H1 (cell line): ENCODE data around the gene MCF2L2.

Experiments used
- ATF2 ChIP-seq: IDR thresholded peaks from 2 replicates; pipeline ENCODE4 v1.6.1; 2012; ENCODE audit warnings: low read length, inconsistent platforms
- BCL11A ChIP-seq, 2 experiments: IDR thresholded peaks; one replicate each; pipeline ENCODE4 v1.6.1; 2011; ENCODE audit warnings: low read depth in 2 of 2, low read length in 2 of 2, mild to moderate bottlenecking in 2 of 2
- BRCA1 ChIP-seq: IDR thresholded peaks from 2 replicates; pipeline ENCODE4 v1.6.1; 2012; ENCODE audit warnings: low read depth, low read length, improper control_type of control experiment
- CHD2 ChIP-seq: IDR thresholded peaks from 2 replicates; pipeline ENCODE4 v1.6.1; 2012; ENCODE audit warnings: low read length, improper control_type of control experiment
- CTCF ChIP-seq, 3 experiments: IDR thresholded peaks; 1 replicate in 2 of 3; 2 replicates in 1 of 3; pipeline versions ENCODE4 v1.5.1 to v1.6.1; 2011; ENCODE audit warnings: low read length in 3 of 3, mild to moderate bottlenecking in 3 of 3, inconsistent platforms in 2 of 3, low read depth in 1 of 3, moderate library complexity in 1 of 3; ENCODE audit not compliant: insufficient read depth in 1 of 3; ENCODE audit errors: control extremely low read depth in 1 of 3
- EP300 ChIP-seq, 2 experiments: IDR thresholded peaks; 1 replicate in 1 of 2; 2 replicates in 1 of 2; pipeline ENCODE4 v1.6.1; 2011 to 2012; ENCODE audit warnings: low read depth in 2 of 2, low read length in 2 of 2, mild to moderate bottlenecking in 2 of 2, borderline replicate concordance in 1 of 2, inconsistent platforms in 1 of 2, moderate library complexity in 1 of 2
- EZH2 ChIP-seq: fragments of 200-600 bp; sonication (generic); IDR thresholded peaks from 2 replicates; pipeline ENCODE4 v1.7.1; 2012; ENCODE audit warnings: low read depth, mild to moderate bottlenecking, moderate library complexity, low read length, inconsistent platforms; ENCODE audit not compliant: severe bottlenecking
- HDAC2 ChIP-seq, 2 experiments: fragments of 300-600 bp in 1 of 2; sonication (generic) in 1 of 2; IDR thresholded peaks; 2 replicates each; pipeline ENCODE4 v1.6.1; 2011 to 2012; ENCODE audit warnings: low read depth in 2 of 2, low read length in 2 of 2, mild to moderate bottlenecking in 2 of 2, moderate library complexity in 2 of 2, borderline replicate concordance in 1 of 2, inconsistent platforms in 1 of 2
- POLR2A ChIP-seq, 2 experiments: IDR thresholded peaks; 1 replicate in 1 of 2; 2 replicates in 1 of 2; pipeline ENCODE4 v1.6.1; 2011; ENCODE audit warnings: low read depth in 2 of 2, low read length in 2 of 2, mild to moderate bottlenecking in 2 of 2; ENCODE audit errors: control extremely low read depth in 1 of 2
- POLR2AphosphoS5 ChIP-seq: IDR thresholded peaks from 2 replicates; pipeline ENCODE4 v1.6.1; 2011; ENCODE audit warnings: low read depth, low read length
- SUZ12 ChIP-seq: fragments of 200-600 bp; sonication (generic); IDR thresholded peaks from 2 replicates; pipeline ENCODE4 v1.6.1; 2012; ENCODE audit warnings: mild to moderate bottlenecking, inconsistent platforms, low read length, moderate library complexity, mixed read lengths
- TAF1 ChIP-seq: IDR thresholded peaks from 2 replicates; pipeline ENCODE4 v1.6.1; 2011; ENCODE audit warnings: mild to moderate bottlenecking, low read depth, low read length
- ZNF274 ChIP-seq: IDR thresholded peaks from 2 replicates; pipeline ENCODE4 v1.7.0; 2012; ENCODE audit warnings: low read length, borderline replicate concordance; ENCODE audit errors: extremely low read depth

- TF ChIP-seq CTCF (IDR thresholded peaks at IDR 0.05; ENCODE audit: control extremely low read depth in 1 of 3, insufficient read depth in 1 of 3, low read depth in 1 of 3, low read length in 3 of 3) (no peak), CHD2 (no peak), EP300 (IDR thresholded peaks at IDR 0.05; ENCODE audit: borderline replicate concordance in 1 of 2, low read depth in 2 of 2, low read length in 2 of 2) (no peak), POLR2A (IDR thresholded peaks at IDR 0.05; ENCODE audit: control extremely low read depth in 1 of 2, low read depth in 2 of 2, low read length in 2 of 2) (no peak), TAF1 (no peak), ATF2 (no peak), EZH2 (no peak), BCL11A (IDR thresholded peaks at IDR 0.05; ENCODE audit: low read depth in 2 of 2, low read length in 2 of 2) (no peak), POLR2AphosphoS5 (no peak), HDAC2 (IDR thresholded peaks at IDR 0.05; ENCODE audit: borderline replicate concordance in 1 of 2, low read depth in 2 of 2, low read length in 2 of 2) (no peak), SUZ12 (no peak), ZNF274 (no peak), BRCA1 (no peak)
These were observed 110.2 kb downstream of the MCF2L2 start for GRCh38 chr3:183317886-183318865.
